Measurements from ENCODE around the gene RBM10.

The RBM10 gene

DNA sequence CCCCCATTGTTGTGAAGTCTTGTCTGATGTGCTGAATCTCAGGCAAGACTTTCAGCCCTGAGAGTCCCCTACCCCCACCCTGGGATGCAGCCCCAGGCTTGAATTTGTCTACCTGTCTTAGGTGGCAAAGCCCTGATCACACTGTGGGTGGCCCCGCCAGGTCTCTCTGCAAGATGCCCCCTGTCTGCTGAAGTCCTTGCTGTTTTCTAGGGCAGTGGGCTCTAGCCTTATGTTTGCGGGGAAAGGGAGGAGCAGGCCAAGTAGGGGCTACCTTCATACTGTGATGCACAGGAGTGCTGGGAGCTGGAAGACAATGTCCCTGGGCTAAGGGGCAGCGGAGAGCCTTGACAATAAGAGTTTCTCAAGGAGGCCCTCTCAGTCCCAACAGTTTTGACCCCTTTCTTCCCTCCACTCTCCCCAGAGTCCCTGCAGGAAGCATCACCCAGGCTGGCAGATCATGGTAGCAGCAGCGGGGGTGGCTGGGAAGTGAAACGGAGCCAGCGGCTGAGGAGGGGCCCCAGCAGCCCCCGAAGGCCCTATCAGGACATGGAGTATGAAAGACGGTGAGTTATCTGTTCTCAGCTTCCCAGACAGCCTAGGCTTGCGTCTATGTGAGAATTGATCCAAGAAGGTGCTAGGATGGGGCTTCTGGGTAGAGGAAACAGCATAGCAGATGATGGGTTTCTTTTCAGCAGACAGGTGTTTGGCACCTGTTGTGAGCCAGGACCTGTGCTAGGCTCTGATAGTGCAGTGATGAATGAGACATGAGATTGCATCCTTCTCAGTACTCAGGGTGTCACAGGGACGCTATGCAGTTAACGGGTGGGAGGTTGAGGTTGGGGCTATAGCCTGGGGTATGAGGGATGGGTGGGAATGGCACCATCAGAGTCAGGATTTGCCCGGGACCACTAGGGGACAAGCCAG lies 2.2 kb downstream of the RBM10 start:
- DNase-seq (ENCODE audit: low spot score) = no peak

DNA sequence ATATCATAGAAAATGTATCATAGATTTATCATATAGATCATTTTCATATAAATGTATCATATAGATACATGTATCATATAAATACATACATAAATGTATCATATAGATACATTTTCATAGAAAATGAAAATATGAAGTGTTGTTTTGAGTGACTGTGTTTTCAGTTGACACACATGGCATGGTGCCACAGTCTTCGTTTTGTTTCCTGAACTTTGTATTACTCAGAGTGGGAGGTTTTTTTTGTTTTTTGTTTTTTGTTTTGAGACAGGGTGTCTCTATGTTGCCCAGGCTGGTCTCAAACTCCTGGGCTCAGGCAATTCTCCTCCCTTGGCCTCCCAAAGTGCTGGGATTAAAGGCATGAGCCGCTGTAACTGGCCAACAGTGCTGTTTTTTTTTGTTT lies 3.9 kb downstream of the RBM10 start:
- no peak for DNase-seq (ENCODE audit: low spot score)

DNA sequence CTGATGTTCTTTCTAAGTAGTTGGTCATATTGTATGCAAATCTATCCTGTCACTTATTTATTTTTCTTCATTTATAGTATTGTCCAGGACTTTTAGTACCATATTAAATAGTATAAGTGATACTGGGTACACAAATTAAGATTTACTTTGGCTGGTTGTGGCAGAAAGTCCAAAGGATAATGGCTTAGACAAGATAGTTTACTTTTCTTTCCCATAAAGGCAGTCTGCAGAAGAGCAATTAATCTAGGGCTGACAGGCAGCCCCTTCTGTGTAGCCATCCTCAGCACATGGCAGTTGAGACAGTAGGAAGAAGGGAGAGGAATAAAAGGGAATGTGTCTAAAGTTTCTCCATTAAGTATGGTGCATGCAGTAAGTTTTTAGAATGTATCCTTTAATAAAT lies 6.4 kb downstream of the RBM10 start:
- no peak for DNase-seq (ENCODE audit: low spot score)

DNA sequence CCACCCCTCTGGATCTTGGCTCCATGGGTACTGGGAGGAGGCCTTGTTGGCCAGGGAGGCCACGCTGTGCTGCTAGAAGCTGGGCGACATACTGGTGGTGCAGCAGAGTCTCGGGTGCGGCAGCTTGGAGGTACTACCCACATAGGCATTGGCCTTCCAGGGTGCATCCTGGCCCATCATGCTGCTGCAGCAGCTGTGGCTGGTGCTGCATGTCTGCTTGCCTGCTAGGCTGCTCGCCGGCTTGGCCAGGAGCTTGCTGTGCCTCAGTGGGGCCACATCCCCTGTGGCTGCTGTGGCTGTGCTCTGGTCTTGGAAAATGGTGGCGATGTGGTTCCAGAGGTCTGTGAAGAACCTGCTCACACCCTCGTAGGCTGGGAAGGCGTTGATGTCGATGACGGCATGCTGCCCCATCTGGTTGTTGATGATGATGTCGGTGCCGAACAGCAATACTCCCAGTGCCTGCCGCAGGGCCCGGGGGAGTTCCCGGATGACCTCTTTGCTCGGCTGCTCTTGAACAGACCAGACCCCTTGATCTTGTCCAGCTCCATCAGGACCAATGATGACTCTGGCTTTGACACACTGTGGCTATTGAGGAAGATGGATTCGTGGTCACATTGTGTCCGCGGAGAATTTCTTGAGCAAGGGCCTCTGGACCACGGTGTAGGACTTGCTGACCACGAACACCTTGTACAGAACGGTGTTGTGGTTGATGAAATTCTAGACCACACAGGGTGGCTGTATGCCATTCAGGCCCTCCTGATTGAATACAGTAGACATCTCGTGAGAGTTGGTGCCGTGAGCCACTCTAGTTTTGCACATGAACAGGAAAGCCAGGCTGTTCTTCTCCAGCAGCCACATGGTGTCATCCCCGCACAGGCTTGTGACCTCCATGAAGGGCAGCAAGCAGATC lies 11.8 kb downstream of the RBM10 start:
- DNase-seq (ENCODE audit: low spot score) = no peak

DNA sequence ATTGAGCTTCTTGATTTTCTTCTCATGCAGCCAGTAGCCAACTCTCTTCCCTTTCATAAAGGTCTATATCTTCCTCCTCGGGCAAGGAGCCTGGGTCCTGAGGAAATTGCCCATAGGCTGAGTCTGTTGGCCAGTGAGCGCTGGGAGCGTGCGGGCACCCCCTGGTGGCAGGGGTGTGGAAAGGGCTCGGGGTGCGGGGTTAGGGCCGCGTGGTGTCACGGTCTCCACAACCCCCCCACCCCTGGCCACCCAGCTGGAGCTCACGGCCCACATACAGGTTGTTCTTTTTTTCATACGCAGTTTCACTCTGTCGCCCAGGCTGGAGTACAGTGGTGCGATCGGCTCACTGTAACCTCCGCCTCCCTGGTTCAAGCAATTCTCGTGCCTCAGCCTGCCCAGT lies 13.1 kb downstream of the RBM10 start:
- no peak for DNase-seq (ENCODE audit: low spot score)

DNA sequence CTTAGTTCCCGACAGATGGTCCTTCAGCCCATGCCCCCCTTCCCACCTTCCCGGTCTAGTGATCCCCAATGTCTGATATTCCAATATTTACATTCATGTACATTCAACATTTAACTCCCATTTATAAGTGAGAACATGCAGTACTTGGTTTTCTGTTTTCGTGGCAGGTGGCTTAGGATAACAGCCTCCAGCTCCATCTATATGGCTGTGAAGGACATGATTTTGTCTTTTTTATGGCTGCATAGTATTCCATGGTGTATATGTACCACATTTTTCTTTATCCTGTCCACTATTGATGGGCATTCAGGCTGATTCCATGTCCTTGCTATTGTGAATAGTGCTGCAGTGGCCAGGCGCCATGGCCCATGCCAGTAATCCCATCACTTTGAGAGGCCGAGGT lies 13.8 kb downstream of the RBM10 start:
- DNase-seq (ENCODE audit: low spot score) = no peak

DNA sequence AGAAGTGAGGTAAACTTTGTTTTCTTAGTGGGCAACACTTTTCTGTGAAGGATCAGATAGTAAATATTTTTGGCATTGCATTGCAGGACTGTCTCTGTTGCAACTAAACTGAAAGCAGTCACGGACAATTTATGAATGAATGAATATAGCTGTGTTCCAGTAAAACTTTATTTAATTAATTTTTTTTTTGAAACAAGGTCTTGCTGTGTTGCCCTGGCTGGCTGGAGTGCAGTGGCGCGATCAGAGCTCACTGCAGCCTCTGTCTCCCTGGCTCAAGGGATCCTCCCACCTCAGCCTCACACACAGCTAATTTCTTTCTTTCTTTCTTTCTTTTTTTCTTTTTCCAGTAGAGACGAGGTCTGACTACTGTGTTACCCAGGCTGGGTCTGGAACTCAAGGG lies 15.8 kb downstream of the RBM10 start:
- DNase-seq (ENCODE audit: low spot score) = no peak

DNA sequence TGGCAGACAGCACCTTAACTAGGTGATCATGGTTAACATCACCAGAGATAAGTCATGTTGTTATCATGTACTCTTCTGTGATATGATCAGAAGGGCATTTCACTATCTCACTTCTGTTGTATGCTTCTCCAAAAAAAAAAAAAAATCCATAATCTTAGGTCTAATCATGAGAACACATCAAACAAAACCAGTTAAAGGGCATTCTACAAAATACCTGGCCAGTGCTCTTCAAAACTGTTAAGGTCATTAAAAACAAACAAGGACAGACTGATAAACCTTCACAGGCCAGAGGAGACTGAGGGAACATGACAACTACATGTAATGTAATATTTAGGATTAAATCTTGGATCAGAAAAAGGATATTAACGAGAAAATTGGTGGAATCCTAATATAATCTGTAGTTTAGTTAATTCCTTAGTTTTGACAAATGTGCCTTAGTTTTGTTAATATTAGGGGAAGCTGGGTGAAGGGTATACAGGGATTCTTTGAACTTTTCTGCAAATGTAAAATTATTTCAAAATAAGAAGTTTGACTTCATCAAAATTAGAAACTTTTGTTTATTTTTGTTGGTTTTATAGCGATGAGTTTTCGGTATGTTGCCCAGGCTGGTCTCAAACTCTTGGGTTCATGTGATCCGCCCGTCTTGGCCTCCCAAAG lies 18.0 kb downstream of the RBM10 start:
- no peak for DNase-seq (ENCODE audit: low spot score)

DNA sequence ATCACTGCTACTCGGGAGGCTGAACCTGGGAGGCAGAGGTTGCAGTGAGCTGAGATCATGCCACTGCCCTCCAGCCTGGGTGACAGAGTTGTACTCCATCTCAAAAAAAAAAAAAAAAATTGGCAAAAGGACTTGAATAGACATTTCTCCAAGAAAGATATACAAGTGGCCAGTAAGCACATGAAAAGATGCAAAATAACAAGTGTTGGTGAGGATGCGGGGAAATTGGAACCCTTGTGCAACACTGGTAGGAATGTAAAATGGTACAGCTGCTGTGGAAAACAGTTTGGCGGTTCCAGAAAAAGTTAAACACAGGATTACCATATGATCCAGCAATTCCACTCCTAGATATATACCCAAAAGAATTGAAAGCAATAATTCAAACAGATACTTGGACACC lies 19.4 kb downstream of the RBM10 start:
- no peak for DNase-seq (ENCODE audit: low spot score)

DNA sequence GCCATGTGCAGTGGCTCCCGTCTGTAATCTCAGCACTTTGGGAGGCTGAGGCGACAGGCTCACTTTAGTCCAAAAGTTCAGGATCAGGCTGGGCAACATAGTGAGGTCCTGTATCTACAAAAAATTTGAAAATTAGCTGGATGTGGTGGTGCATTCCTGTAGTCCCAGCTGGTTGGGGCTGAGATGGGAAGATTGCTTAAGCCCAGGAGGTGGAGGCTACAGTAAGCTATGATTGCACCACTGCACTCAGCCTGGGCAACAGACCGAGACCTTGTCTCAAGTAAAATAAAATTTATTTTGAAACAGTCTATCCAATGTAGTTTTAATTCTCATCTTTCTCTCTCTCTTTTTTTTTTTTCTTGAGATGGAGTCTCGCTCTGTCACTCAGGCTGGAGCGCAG lies 21.1 kb downstream of the RBM10 start:
- no peak for DNase-seq (ENCODE audit: low spot score)

DNA sequence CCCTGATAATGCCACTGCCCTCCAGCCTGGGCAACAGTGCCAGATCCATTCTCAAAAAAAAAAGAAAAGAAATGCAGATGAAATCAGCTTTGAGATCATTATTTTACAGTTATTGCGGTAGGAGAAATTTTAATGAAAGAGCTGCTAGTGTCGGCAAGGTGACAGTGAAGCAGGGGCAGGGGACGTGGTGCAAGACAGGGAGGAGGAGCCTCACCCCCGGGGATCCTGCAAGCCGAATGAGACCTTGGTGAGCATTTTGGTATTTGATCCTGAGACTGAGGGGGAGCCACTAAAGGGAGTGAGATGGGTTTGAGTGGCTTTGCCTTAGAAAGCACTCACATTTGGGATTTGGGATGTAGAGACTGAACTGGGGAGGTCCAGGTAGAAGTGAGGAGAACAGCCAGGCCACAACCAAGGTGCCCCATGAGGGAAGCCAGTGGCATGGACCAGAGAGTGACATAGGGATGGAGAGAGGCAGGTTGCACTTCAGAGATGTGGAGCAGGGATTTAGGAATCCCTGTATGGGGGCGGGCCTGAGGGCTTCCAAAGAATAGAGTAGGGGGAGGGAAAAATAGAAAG lies 23.6 kb downstream of the RBM10 start:
- no peak for DNase-seq (ENCODE audit: low spot score)

DNA sequence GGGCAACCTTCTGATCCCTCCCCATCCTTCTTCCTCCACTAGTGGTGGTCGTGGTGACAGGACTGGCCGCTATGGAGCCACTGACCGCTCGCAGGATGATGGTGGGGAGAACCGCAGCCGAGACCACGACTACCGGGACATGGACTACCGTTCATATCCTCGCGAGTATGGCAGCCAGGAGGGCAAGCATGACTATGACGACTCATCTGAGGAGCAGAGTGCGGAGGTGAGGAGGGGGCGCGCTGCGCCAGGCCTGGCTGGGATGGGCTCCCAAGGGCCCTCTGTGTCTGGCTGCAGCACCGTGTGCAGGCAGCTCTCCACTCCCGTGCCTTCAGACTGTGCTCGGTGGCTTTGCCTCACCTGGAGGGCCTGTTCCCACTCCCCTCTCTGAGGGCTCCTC lies 24.3 kb downstream of the RBM10 start:
- no peak for DNase-seq (ENCODE audit: low spot score)

DNA sequence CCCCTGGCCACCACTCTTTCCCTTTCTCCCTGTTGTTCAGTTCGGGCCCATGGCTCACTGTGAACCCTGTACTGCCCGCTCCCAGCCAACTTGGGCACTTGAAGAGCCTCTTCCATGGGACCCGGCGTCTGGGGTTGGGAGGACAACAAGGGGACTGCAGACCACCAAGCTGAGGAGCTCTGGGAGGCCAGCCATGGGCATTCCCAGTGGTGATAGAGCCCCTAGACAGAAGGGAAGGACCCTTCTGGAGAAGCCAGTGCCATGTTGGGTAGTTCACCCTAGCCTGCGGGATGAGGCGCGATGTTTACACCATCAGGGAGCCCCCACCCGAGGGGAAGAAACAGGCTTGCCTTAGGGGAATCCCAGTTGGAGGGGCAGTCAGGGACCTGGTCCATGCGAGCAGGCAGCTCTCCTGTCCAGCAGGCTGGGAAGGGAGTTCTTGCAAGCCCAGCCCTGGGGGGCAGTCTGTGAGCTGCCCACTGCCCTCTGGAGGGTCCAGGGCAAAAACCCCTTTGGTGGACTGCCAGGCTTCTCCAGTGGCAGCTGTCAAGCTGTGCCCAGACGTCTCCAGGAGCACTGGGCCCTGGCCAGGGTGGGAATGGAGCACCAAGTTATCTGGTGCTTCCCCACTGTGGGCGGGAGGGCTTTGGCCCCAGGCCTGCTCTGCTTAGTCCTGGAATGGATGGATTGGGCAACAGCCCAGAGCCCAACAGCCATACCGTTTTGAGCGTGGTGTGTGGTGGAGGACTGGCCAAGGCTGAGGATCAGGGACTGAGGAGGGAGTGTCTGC lies 24.9 kb downstream of the RBM10 start:
- DNase-seq (ENCODE audit: low spot score) = no peak

DNA sequence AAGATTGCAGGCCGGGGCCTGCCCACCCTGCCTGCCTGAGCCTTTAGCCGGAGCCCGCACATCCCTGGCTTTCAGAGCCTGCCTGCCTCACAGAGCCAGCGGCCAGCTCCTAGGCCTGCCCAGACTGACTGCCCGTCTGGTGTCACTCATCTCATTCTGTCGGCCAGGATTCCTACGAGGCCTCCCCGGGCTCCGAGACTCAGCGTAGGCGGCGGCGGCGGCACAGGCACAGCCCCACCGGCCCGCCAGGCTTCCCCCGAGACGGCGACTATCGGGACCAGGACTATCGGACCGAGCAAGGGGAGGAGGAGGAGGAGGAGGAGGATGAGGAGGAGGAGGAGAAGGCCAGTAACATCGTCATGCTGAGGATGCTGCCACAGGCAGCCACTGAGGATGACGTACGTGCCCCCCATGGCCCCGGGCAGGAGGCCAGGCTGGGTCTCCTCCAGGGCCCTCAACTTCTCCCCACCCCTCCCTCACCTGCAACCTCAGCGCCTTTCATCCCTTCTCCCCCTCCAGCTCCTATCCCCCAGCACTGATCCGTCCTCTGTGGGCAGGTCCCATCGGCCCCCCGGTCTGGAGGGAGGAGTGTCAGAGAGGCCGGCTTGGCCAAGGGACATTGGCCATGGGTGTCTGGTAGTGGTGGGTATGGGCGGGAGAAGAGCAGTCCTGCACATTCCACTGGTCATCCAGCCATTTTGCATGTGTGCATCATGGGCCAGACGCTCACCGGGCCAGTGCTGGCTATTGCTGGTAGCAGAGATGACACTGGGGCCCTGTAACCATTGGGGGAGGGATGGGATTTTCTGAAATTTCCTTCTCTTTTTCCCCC lies 26.1 kb downstream of the RBM10 start:
- no peak for DNase-seq (ENCODE audit: low spot score)

DNA sequence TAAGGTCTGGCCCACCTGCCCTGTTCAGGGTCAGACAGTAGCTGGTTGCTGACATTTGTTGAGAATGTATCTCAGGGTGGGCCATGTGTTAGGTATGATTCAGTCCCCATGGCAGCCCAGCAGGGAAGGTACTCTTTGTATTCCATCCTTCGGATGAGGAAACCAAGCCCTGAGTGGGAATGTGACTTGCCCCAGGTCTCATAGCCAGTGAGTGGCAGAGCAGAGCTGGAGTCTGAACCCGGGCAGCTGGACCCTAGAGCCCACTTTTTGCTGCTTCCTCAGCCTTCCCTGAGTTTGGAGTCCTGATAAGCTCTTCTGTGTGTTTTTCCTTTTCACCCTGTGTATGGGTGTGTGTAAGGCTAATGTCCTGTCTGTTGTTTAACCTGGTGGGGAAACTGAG lies 27.0 kb downstream of the RBM10 start:
- no peak for DNase-seq (ENCODE audit: low spot score)

DNA sequence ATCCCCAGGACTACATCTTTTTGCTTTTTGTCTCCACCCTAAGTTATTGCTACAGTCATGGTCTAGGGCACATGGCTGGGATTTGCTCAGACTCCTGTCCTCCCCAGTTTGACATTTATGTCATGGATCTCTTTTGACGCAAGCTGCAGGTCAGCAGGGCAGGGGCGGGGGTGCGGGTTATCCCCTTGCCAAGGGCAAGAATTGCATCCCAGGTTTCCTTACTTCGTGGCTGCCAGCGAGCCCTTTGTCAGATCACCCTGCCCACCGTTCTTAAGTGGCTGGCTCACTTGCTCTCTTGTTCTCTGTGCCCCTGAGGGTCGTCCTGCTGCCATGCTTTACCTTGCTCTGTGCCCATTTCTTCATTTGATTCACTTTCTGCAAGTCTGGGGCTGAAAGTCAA lies 27.5 kb downstream of the RBM10 start:
- DNase-seq (ENCODE audit: low spot score) = no peak

DNA sequence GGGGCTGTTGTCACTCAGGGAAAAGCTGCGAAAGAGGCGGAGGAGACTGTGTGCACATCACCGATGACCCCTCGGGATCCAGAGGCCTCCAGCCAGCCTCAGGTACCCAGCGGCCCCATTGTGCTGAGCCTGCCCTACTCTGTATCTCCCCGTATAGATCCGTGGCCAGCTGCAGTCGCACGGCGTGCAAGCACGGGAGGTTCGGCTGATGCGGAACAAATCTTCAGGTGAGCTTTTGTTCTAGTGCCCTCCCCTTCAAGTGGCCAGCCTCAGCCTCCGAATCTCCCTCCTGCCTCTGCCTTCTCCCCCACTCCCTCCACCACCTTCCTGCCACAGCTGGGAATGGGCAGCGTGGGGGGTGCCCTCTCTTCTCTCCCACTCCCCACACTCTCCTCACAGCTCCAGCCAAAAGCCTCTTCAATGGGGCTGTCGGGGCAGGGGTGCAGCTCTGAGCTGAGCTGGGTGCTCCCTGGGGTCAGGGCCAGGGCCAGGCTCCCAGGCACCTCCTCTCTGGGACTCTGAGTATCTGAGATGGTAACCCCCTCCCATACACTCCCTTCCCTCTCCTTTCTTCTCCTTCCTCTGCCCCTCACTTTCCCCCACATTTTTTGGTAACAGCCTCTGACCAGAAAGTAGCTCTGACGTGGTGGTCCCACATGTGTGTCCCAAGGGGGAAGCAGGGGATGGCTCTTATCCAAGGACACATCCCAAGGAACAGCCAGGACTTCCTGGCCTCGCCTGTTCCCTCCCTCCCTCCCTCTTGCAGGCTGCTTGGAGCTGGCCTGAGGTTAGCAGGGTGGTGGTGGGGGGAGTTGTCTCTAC lies 28.2 kb downstream of the RBM10 start:
- no peak for DNase-seq (ENCODE audit: low spot score)

DNA sequence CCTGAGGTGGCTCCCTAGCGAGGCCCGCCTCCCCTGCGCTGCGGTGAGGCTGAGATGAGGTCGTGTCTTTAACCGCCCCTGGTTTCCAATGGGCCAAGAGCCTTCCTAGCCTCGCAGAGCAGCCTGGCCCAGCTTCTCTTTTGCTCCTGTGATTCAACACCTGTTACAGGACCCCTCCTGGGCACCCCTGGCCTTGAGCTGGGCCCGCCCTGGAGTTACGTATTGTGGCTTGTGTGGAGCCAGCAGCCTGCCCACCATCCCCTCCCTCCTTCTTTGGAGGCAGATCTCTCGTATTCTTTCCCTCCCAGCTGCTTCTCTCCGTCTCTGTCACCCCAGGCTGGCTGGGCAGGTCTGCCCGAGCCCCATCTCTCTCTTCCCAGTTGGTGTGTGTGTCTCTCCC lies 29.4 kb downstream of the RBM10 start:
- DNase-seq (ENCODE audit: low spot score) = no peak

DNA sequence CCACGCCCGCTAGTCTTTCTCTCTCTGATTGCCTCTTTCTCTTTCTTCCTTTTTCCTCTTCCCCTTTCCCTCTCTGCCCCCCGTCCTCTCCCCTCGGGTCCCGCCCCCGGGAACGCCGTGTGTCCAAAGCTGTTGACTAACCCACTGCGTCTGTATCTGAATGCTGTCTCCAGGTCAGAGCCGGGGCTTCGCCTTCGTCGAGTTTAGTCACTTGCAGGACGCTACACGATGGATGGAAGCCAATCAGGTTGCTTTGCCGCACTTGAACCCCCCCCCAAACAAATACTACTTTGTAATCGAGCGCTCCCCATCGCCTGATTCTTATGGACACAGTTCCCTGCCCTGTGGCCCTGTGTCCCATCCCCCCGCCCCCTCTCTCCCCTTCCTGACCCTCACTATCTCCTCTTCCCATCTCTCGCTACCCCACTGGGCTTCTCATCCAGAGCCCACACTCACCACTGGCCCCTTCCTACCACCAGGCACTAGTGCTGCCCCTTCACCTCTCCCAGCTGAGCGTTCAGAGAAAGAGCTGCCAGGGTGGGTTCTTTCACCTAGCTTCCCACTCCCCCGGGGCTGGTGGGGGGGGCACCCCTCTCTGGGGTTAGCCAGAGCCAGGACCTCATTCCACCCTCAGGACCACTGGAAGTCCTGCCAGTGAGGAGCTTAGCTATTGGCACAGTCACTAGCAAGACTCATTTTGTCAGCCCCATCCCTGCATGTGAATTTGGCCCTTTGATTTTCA lies 30.0 kb downstream of the RBM10 start:
- DNase-seq (ENCODE audit: low spot score) = no peak

Data from putamen (tissue), 1 donor.